ENCODE measurements around the gene CCNY.

CCNY gene

GRCh38 chr10:35568483-35569015 is 232.2 kb downstream of the CCNY start:
- no peak for DNase-seq

GRCh38 chr10:35569111-35569707 is 232.9 kb downstream of the CCNY start:
- DNase-seq: no peak

- DNase-seq: no peak
Observed at GRCh38 chr10:35569836-35570235, 233.5 kb downstream of the CCNY start.

- no peak for DNase-seq
Observed at GRCh38 chr10:35570397-35570796, 234.1 kb downstream of the CCNY start.

- no peak for DNase-seq
Observed at GRCh38 chr10:35572583-35572982, 236.3 kb downstream of the CCNY start.

GRCh38 chr10:35573796-35574195 is 237.5 kb downstream of the CCNY start:
- DNase-seq: no peak

GRCh38 chr10:35574924-35575352 is 238.6 kb downstream of the CCNY start:
- no peak for DNase-seq

- no peak for DNase-seq
Observed at GRCh38 chr10:35575640-35576039, 239.3 kb downstream of the CCNY start.

- DNase-seq: no peak
Observed at GRCh38 chr10:35576730-35577129, 240.4 kb downstream of the CCNY start.

GRCh38 chr10:35577926-35578617 is 241.8 kb downstream of the CCNY start:
- DNase-seq: no peak

GRCh38 chr10:35578618-35578956 is 242.3 kb downstream of the CCNY start:
- DNase-seq: no peak

GRCh38 chr10:35579116-35579515 is 242.8 kb downstream of the CCNY start:
- no peak for DNase-seq

GRCh38 chr10:35579726-35580422 is 243.6 kb downstream of the CCNY start:
- DNase-seq: no peak

GRCh38 chr10:35580423-35580770 is 244.1 kb downstream of the CCNY start:
- no peak for DNase-seq

- DNase-seq: no peak
Observed at GRCh38 chr10:35581655-35582054, 245.3 kb downstream of the CCNY start.

GRCh38 chr10:35584946-35585345 is 248.6 kb downstream of the CCNY start:
- no peak for DNase-seq

GRCh38 chr10:35585356-35585755 is 249.0 kb downstream of the CCNY start:
- no peak for DNase-seq

- no peak for DNase-seq
Observed at GRCh38 chr10:35585903-35586535, 249.7 kb downstream of the CCNY start.

- DNase-seq: no peak
Observed at GRCh38 chr10:35588836-35589235, 252.5 kb downstream of the CCNY start.

GRCh38 chr10:35592441-35592840 is 256.1 kb downstream of the CCNY start:
- DNase-seq: no peak

- no peak for DNase-seq
Observed at GRCh38 chr10:35594115-35595079, 258.1 kb downstream of the CCNY start.

- no peak for DNase-seq
Observed at GRCh38 chr10:35595106-35595505, 258.8 kb downstream of the CCNY start.
